Ecto neural progenitor cell (in vitro differentiated cells): ENCODE results near the gene AFTPH.

Experiments
- DNase-seq: peaks from one replicate; pipeline ENCODE4 v3.0.0-alpha.2; 2018; ENCODE audit warnings: low spot score

Gene AFTPH

GRCh38 chr2:64587561-64587960 lies 63.4 kb downstream of the AFTPH start:
- DNase-seq, result no peak

- no peak for DNase-seq
Measured at GRCh38 chr2:64591188-64591587, 67.1 kb downstream of the AFTPH start.

- no peak for DNase-seq
Measured at GRCh38 chr2:64593035-64593655, 69.0 kb downstream of the AFTPH start.

GRCh38 chr2:64594226-64594989 lies 70.3 kb downstream of the AFTPH start:
- no peak for DNase-seq

- DNase-seq, result no peak
Measured at GRCh38 chr2:64595397-64596176, 71.5 kb downstream of the AFTPH start.

- no peak for DNase-seq
Measured at GRCh38 chr2:64598226-64598625, 74.1 kb downstream of the AFTPH start.

- DNase-seq, result no peak
Measured at GRCh38 chr2:64599469-64599868, 75.3 kb downstream of the AFTPH start.

- DNase-seq, result no peak
Measured at GRCh38 chr2:64601034-64601754, 77.1 kb downstream of the AFTPH start.

GRCh38 chr2:64601785-64602391 lies 77.8 kb downstream of the AFTPH start:
- no peak for DNase-seq

GRCh38 chr2:64602436-64602835 lies 78.3 kb downstream of the AFTPH start:
- no peak for DNase-seq

GRCh38 chr2:64604155-64604554 lies 80.0 kb downstream of the AFTPH start:
- DNase-seq, result no peak

GRCh38 chr2:64605026-64605471 lies 80.9 kb downstream of the AFTPH start:
- no peak for DNase-seq

- peak; percentile 42 for DNase-seq
Measured at GRCh38 chr2:64605991-64606478, 81.9 kb downstream of the AFTPH start.

- peak; percentile 85 for DNase-seq
Measured at GRCh38 chr2:64606479-64607363, 82.6 kb downstream of the AFTPH start.

GRCh38 chr2:64607381-64608304 lies 83.5 kb downstream of the AFTPH start:
- peak; percentile 52 for DNase-seq

- DNase-seq, result no peak
Measured at GRCh38 chr2:64608867-64609226, 84.7 kb downstream of the AFTPH start.

GRCh38 chr2:64609227-64609941 lies 85.3 kb downstream of the AFTPH start:
- DNase-seq, result peak; percentile 82

- DNase-seq, result no peak
Measured at GRCh38 chr2:64609942-64610281, 85.8 kb downstream of the AFTPH start.

- no peak for DNase-seq
Measured at GRCh38 chr2:64610316-64610855, 86.3 kb downstream of the AFTPH start.
